ENCODE data around the gene CPLX1.
"Not testable (repeated sequence)": the region's sequence is repeated elsewhere in the genome, so short reads cannot be mapped to it uniquely, and the experiment has no call there.

CPLX1 gene

GRCh38 chr4:768995-769394 is 56.9 kb downstream of the CPLX1 start:
- no peak overlapping the region for H3K4me3 ChIP-seq (ENCODE audit: low read length)
- DNase-seq (ENCODE audit: low read depth, low spot score): no peak

- H3K4me3 ChIP-seq (ENCODE audit: low read length): no peak overlapping the region
- DNase-seq (ENCODE audit: low read depth, low spot score): no peak
Observed at GRCh38 chr4:768076-768475, 57.9 kb downstream of the CPLX1 start.

- H3K4me3 ChIP-seq (ENCODE audit: low read length): no peak overlapping the region
- no peak for DNase-seq (ENCODE audit: low read depth, low spot score)
Observed at GRCh38 chr4:766559-767283, 59.2 kb downstream of the CPLX1 start.

GRCh38 chr4:766152-766515 is 59.8 kb downstream of the CPLX1 start:
- H3K4me3 ChIP-seq (ENCODE audit: low read length): no peak overlapping the region
- DNase-seq (ENCODE audit: low read depth, low spot score): no peak

- no peak overlapping the region for H3K4me3 ChIP-seq (ENCODE audit: low read length)
- DNase-seq (ENCODE audit: low read depth, low spot score): no peak
Observed at GRCh38 chr4:764405-765169, 61.3 kb downstream of the CPLX1 start.

- H3K4me3 ChIP-seq (ENCODE audit: low read length): no peak overlapping the region
- no peak for DNase-seq (ENCODE audit: low read depth, low spot score)
Observed at GRCh38 chr4:763922-764321, 62.0 kb downstream of the CPLX1 start.

GRCh38 chr4:763191-763810 is 62.6 kb downstream of the CPLX1 start:
- no peak for DNase-seq (ENCODE audit: low read depth, low spot score)
- no peak overlapping the region for H3K4me3 ChIP-seq (ENCODE audit: low read length)

GRCh38 chr4:762211-763190 is 63.4 kb downstream of the CPLX1 start:
- DNase-seq (ENCODE audit: low read depth, low spot score): peak; percentile 32
- no peak overlapping the region for H3K4me3 ChIP-seq (ENCODE audit: low read length)

- no peak for DNase-seq (ENCODE audit: low read depth, low spot score)
Observed at GRCh38 chr4:761739-762138, 64.2 kb downstream of the CPLX1 start.

GRCh38 chr4:761086-761485 is 64.8 kb downstream of the CPLX1 start:
- DNase-seq (ENCODE audit: low read depth, low spot score): no peak
- no peak overlapping the region for H3K4me3 ChIP-seq (ENCODE audit: low read length)

More at GRCh38 chr4:761739-762138, 64.2 kb downstream of the CPLX1 start:
- no peak overlapping the region for H3K4me3 ChIP-seq (ENCODE audit: low read length)

- H3K4me3 ChIP-seq (ENCODE audit: low read length): no peak overlapping the region
- DNase-seq (ENCODE audit: low read depth, low spot score): no peak
Observed at GRCh38 chr4:760616-761015, 65.3 kb downstream of the CPLX1 start.

- DNase-seq (ENCODE audit: low read depth, low spot score); H3K4me3 ChIP-seq (ENCODE audit: low read length): not testable (repeated sequence)
Observed at GRCh38 chr4:759810-760209, 66.1 kb downstream of the CPLX1 start.

GRCh38 chr4:757111-757510 is 68.8 kb downstream of the CPLX1 start:
- no peak overlapping the region for H3K4me3 ChIP-seq (ENCODE audit: low read length)
- no peak for DNase-seq (ENCODE audit: low read depth, low spot score)

GRCh38 chr4:754221-755120 is 71.5 kb downstream of the CPLX1 start:
- no peak for DNase-seq (ENCODE audit: low read depth, low spot score)
- no peak overlapping the region for H3K4me3 ChIP-seq (ENCODE audit: low read length)

- H3K4me3 ChIP-seq (ENCODE audit: low read length); DNase-seq (ENCODE audit: low read depth, low spot score): not testable (repeated sequence)
Observed at GRCh38 chr4:753186-753585, 72.7 kb downstream of the CPLX1 start.

- no peak overlapping the region for H3K4me3 ChIP-seq (ENCODE audit: low read length)
- DNase-seq (ENCODE audit: low read depth, low spot score): no peak
Observed at GRCh38 chr4:752196-752861, 73.6 kb downstream of the CPLX1 start.

- DNase-seq (ENCODE audit: low read depth, low spot score): no peak
- H3K4me3 ChIP-seq (ENCODE audit: low read length): no peak overlapping the region
Observed at GRCh38 chr4:751676-752075, 74.3 kb downstream of the CPLX1 start.
